ENCODE data around the gene SPATA13.

GRCh38 chr13:24203811-24204210, 43.3 kb downstream of the SPATA13 start:
- TF ChIP-seq CTCF (IDR thresholded peaks at IDR 0.05) (no peak), POLR2A (IDR thresholded peaks at IDR 0.05) (no peak)

Measured in uterus (tissue), 2 donors.